GM19239 (cell line): ENCODE data around the gene DDA1.

ENCODE experiments used
- DNase-seq: peaks from one replicate; pipeline ENCODE4 v3.0.0; 2011; ENCODE audit warnings: low spot score; ENCODE audit not compliant: insufficient read length
- FAIRE-seq: peaks from 2 replicates; lab custom pipeline; 2011; peaks lifted over from hg19 to GRCh38; lab: Jason Lieb, UNC

DDA1 gene

DNA sequence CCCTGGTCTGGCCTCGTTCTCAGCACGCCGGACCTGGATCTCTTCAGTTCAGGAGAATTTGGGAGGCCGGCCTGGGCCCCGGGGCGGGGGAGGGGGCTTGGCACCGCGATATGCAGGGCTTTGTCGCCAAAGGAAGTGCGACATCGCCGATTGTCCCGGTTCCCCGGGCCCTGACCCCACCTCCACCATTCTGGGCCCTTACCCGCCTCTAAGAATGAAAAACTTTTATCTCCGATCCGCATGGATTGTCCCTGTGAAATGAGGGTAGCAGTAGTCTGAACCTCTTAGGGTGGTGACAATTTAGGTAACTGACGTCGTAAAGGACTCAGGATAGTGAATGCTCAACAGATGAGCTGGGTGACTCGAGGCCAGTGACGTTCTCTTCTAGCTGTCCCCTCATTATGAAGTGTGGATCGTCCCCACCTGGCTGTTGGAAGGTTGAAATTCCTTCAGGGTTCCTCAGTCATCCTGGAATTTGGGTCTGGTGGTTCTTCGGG, 650 bp downstream of the DDA1 start:
- peak; percentile 64 for FAIRE-seq

DNA sequence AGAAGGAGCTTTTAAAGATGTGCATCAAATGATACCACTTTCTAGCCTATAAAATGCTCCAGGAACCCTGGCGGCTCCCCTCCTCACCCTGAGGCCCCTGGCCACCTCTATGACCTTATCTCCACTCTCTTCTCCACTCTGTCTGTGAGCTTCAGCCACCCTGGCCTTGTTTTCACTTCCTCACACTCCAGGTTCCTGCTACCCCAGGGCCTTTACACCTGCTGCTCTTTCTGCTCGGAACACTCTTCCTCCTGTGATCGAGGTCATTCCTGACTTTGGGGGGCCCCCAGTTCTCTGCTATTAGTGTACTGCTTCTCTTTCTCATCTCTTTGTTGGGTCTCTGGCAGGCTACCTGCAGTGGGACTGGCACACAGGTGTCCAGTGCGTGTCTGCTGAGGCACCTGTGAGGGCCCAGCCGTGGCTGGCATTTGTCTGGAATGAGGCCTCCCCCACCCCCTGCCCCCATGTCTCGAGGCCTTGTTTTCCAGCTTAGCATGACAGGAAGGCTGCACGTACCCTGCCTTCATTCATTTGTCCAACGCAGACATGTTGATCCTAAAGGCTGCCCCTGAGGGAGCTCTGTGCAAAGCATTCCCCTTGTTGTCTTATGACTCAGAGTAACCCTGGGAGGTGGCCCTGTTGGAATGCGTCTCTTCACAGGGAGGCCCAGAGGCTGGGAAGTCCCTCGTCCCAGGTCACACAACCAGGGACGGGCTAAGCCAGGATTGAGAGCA, 2.3 kb downstream of the DDA1 start:
- no peak for DNase-seq
- FAIRE-seq, result no peak

More for the DNA sequence above, 650 bp downstream of the DDA1 start:
- DNase-seq, result no peak

DNA sequence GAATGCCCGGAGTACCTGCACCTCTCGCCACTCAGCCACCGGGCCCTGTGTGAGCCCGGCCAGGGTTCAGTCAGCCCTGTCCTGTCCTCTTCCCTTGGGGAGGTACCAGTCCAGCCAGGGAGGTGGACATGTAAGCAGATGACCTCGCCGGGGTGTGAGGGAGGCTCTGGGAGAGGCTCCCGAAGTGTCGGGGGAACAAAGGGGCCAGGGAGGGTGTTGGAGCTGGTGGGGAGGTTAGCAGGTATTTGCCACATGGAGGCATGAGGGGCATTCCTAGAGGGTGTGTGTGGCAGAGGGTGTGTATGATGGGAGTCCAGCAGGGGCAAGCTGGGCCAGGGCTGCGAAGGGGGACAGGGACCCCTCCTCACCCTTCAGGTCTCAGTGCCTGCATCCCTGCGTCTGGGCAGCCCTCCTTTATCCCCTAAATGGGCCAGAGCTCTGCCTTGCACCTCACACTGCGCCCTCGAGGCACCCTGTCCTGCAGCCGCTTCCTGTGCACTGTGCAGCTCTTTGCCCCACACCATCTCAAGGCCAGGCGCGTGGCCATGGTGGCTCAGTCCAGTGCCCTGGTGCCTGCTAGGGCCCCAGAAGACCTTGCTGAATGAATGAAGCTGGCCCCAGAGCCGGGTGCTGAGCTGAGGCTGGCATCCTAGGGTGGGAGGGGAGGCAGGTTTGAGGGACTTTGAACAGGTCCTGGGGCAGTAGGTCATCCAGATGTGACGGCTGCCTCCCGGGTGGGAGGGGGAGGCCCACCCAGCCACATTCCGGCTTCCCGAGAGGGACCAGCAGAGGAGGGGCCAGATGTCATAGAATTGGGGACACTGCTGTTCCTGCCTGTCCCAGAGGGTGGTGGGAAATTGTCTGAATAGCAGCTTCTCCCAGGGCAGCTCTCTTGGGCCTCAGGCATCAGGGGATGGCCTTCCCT, 3.1 kb downstream of the DDA1 start:
- DNase-seq, result no peak
- no peak for FAIRE-seq

DNA sequence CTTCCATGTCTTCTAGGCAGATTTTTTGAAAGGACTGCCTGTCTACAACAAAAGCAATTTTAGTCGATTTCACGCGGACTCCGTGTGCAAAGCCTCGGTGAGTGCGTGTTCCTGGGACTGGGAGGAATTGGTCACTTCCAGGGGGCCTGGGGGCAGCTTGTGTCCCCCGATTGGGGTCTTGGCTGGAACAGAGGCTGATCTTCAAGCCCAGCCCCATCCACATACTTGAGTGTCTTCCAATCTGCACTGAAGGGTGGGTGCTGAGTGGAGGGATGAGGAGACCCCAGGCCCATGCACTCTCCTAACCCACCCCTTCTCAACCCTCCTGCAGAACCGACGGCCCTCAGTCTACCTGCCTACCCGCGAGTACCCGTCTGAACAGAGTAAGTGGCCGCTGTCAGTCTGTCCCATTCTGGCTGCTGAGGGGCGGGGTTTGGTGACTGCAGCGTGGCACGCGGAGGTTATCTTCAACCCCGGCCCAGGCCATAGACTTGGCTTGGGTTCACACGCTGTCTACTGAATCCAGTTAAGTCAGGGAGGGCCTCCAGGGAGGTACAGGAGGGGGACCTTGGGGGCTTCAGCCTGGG, 4.7 kb downstream of the DDA1 start:
- DNase-seq (no peak), FAIRE-seq (no peak)

DNA sequence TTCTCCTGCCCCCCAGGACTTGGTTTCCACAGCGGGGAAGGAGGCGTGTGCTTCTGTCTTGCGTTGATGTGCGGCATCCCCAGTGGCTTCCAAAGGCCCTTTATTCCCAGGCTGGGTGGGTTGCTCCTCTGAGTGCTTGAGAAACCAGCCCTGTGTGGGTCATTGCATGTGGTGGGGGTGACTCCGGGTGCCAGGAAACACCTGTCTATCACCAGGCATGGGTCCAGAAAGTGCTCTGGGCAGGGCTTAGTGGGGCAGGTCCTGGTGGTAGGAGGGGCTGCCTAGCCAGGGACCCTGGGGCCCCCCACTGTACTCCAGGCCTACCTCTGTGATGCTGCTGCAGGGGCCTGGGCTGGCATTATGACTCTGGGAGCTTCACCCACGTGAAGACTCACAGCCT, 9.6 kb downstream of the DDA1 start:
- DNase-seq (no peak), FAIRE-seq (no peak)

DNA sequence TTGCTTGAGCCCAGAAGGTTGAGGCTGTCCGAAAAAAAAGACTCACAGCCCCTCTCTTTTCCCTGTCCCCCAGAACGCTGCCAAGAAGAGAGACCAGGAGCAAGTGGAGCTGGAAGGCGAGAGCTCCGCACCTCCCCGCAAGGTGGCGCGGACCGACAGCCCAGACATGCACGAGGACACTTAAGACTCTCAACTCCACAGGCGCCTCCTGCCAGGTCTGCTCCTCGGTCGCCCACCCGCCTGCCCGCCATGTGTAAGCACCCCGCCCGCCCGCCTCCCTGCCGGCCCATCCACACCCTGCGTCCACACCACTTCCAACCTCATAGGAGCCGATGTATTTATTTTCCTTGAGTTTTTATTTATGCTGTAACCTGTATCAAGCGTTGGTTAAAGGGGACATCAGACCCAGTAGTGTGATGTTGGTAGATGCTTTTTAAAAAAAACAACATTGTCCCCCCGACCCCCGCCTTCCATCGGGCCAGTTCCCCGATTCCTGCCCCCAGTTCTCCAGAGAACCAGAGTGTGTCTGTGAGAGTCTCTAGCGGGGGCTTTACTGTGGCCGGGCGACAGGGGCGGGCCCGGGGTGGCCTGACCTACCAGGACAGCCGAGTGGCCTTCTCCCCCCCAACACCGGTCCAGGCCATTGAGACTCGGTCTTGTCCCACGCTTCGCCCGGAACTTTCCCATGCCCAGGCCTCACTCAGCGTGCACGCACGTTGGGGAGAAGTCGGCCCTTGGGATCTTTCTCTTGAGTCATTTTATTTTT, 10.3 kb downstream of the DDA1 start:
- DNase-seq, result no peak
- FAIRE-seq, result no peak

DNA sequence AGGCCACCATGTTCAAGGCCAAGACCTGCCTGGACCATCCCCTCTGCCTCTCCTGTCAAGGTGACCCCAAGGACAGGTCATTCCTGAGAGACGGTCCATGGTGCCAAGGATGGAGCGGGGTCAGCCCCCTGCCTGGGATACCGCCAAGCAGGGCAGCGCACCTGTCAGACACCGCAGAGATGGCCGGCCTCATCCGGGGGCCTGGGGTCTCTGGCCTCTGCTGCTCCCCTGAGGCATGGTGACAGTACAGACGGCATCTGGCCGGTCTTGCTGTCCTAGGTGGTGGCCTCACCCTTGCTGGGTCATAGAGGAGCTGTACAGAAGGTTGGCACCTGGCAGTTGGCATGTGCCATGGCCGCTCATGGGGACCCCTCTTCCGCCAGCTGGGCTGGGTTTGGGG, 11.1 kb downstream of the DDA1 start:
- DNase-seq (no peak), FAIRE-seq (no peak)

DNA sequence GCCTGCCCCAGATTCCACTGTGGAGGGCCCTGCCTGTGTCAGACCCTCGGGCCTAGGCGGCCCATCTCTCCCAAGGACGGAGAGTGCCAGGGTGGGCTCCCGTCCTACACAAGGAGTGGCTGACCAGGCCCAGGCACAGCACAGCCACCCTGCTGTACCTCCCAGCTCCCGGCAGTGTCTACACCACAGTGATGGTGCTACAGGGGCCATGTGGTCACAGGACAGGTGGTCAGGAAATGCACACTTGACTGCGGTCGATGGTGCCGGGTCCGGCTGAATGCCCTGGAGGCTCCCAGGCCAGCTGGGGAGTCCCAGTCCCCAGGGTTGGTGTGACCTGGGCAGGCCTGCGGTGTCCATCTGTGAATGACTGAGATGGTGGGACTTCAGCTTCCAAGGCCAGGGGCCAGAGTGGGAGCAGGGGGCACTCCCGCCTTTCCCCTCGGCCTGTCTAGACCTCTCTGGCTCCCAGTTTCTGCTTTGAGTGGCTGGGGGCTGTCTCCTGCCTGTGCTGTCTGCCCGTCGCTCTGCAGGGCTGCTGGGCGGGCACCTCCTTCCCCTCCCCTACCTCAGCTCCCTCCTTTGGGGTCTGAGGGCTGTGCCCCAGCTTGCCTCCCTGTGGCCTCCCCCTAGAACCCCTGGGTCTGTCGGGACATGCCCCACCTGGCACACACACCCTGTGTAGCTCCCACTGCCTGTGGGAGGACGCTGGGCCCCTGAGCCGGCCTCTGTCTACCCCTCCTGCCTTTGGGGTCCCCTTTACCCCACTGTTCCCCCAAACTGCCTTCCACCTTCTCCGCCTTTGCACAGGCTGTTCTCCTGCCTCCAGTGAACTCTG, 12.5 kb downstream of the DDA1 start:
- no peak for FAIRE-seq
- DNase-seq, result no peak

DNA sequence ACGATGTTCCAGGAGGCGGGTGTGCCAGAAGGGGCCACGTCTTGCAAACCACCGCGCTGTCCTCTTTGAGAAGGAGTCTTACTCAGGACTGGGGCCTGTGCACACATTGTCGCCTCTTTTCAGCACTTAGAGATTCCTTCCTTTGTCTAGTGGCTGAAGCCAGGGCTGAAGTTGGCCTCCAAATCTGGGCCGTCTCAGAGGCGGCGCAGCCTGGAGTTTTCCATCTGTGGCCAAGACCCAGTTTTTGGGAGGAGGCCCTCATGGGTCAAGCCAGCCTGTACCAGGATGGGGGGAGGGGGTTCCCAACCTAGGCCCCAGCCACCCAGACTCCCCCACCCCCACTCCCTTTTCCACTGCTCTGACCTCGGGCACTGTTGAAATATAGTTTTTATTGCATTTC, 13.5 kb downstream of the DDA1 start:
- DNase-seq (no peak), FAIRE-seq (no peak)

DNA sequence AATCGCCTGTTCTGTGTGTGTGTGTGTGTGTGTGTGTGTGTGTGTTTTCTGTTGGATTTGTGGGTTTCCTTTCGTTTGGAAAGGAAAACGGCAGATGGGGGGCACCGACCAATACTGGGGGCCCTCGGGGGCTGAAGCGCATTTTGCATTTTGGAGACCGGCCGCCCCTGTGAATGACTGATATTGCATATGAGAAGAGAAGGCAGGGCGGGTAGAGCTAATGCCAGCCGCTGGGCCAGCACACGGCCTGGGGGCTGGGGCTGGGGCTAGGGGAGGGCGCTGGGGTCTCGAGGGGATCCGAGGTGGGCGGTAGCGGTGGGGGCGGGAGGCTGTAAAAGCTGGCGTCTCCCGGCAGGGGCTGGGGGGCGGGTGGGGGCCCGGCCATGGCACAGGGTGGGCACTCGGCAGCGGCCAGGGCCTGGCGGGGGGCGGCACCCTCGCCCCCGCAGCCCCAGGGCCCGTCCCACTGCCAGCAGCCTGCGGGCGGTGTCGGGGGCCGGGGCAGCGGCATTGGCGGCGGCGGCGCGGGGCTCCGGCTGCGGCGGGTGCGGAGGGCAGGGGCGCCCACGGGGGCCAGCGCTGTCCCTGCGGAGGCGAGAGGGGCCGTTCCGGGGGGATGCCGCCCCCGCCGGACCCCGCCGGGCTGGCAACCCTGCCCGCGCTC, 14.1 kb downstream of the DDA1 start:
- no peak for DNase-seq
- no peak for FAIRE-seq

DNA sequence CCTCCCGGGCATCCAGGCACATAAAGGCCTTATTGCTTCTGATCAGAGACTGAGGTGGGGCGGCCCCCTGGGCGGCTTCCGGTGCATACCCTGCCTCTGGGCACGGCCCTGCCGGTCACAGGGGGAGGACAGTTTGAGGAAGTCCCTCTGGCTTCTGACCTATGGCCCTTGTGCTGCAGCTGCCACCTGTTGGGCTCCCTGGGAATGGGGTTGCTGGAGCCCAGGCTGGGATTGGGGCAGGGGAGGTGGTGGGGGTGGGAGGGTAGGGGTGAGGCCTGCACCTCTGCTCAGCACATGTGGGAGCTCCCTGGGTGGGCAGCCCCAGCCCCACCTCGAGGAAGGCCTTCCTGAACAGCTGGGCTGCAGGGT, 14.6 kb downstream of the DDA1 start:
- FAIRE-seq (no peak), DNase-seq (peak; percentile 51)

DNA sequence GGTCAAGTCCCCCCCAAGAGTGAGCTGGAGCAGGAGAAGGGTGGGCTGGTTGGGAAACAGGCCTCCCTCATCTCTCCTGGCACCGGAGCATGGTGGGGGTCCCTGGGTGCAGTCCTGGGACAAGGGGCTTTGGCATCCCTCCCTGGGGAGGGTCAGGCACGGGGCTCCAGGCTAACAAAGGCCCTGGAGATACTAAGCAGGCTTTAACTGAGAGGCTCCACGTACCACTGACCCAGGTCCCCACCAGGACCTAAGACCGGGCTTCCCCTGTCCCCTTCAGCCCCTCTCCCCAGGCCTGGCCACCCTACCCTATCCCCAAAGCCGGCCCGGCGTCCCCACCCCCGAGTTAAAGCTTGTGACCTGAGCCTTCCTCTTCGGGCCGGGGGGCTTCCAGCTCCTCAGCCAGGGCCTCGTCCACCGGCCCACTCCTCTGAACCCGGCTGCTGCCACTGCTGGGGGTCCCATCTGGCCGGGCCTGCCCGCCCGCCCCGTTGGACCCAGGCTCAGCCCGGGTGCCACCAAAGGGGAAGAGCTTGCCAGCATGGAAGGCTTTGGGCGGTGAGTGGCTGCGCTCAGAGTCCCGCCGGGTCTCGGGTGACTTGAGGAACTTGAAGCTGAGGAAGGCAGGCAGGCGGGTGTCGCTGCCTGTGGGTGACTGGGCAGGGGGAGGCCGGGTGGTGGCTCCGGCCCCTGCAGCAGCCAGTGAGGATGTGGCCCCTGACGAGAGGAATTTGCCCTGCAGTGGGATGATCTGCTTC, 15.2 kb downstream of the DDA1 start:
- DNase-seq (no peak), FAIRE-seq (no peak)

DNA sequence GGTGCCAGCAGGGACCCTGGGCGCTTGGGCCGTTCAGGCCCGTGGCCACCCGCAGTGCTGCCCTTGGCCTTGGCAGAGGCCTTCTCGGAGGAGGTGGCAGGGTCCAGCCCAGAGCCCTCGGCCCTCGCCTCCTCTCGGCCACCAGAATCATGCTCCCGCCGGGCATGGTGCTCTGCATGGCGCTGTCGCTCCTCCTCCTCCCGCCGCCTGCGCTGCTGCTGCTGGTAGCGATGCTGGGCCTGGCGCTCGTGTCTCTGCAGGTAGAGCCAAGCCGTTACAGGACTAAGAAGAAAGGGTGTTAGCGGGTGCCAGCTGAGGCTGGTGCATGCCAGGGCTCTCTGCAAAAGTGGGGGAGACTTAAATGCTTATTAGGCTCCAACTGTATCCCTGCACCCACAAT, 15.8 kb downstream of the DDA1 start:
- FAIRE-seq, result no peak
- DNase-seq, result no peak

DNA sequence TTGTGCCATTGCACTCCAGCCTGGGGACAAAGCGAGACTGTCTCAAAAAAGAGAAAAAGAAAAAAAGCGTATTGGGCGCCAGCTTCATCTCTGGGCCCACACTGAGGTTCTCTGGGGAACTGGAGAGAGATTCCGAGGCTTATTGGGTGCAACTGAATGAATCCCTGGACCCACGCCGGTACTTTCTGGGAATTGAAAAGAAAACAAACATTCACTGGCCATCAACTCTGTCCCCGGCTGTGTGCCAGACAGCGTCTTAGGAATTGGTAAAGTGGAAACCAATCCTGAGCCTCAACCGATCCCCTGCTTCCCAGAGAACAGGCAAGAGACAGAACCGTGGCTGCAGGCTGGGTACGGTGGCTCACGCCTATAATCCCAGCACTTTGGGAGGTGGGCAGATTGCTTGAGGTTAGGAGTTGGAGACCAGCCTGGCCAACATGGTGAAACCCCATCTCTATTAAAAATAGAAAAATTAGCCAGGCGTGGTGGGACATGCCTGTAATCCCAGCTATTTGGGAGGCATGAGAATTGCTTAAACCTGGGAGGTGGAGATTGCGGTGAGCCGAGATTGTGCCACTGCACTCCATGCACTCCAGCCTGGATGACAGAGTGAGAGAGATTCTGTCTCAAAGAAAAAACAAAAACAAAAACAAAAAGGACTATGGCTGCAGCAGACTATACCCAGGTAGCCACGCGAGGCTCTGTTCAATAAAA, 16.7 kb downstream of the DDA1 start:
- FAIRE-seq (no peak), DNase-seq (no peak)

DNA sequence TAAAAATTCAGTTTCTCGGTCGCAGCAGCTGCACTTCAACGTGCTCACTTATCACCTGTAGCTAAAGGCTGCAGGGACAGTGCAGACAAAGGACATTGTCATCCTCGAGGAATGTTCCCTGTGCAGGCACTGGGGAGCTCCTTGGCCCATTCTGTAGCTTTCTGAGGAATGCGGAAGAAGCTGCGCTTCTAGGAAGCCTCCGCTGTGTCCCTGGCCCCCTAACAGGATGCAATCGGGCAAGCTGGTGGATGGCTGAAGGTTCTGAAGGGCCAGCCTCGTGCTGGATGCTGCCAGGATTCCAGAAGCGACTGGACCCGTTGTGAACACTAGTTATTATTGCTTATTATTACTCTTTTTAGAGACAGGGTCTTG, 17.2 kb downstream of the DDA1 start:
- FAIRE-seq (no peak), DNase-seq (no peak)

DNA sequence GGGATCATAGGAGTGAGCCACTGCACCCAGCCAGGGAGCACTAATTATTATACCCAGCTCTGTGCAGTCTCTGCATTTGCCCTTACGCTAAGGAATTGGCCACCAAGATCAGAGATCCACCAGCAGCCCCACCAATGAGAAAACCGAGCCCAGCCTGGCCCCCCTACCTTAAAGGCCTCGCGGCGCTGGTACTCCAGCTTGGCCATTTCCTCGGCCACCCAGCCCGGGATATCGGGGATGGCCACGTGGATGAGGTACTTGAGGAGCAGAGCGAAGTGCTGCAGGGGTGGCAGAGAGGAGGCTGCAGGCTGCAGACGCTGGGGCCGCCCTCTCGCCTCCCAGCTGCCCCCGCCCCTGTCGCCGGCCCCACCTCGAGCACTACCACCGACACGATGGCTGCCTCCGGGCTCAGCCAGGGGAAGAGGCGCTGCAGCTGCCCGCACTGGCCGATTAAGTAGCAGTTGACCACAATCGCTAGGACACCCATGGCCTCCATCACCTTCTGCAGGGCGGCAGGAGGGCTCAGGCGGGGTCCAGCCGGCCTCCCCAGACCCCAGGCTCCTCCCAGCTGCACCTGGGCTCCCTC, 17.8 kb downstream of the DDA1 start:
- DNase-seq (no peak), FAIRE-seq (no peak)
